GM19468 (cell line): ENCODE data around the gene GABARAPL2.
"Not testable (repeated sequence)": the region's sequence is repeated elsewhere in the genome, so short reads cannot be mapped to it uniquely, and the experiment has no call there.

Experiments used
- ATAC-seq: cut with Tn5 transposase; IDR thresholded peaks from one replicate; pipeline ENCODE4 v1.9.1; 2021; ENCODE audit warnings: mild to moderate bottlenecking, moderate library complexity, moderate number of reproducible peaks; ENCODE audit not compliant: unreplicated experiment; ENCODE audit errors: extremely low read depth

The GABARAPL2 gene

GRCh38 chr16:75566040-75566757 lies at the start of gene GABARAPL2:
TSS of gene GABARAPL2 (plus strand) at chr16:75566379. CDS start at chr16:75566487, 108 bp downstream.
- ATAC-seq, result peak; percentile 66

- no peak for ATAC-seq
Measured at GRCh38 chr16:75519175-75519574, 47.0 kb upstream of the GABARAPL2 start.

- ATAC-seq, result no peak
Measured at GRCh38 chr16:75526032-75526790, 40.0 kb upstream of the GABARAPL2 start.

DNA sequence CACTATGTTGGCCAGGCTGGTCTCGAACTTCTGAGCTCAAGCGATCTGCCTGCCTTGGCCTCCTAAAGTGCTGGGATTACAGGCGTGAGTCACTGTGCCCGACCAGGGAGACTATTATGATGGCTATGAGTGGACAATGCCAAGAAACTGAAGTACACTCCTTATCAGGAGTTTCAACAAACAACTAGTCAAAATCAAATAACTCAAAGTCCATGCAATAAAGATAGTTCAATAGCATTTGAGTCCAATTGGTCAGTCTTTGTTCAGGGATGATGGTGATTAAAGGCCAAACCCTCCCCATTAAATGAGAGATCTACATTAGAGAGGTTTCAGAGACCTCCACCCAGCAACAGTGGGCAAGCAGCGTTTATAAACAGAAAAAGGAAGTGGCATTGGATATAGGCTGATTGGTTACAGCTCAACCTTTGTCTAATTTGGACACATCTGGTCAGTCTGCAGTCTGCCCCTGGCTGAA lies 38.3 kb upstream of the GABARAPL2 start:
- ATAC-seq, result no peak

- no peak for ATAC-seq
Measured at GRCh38 chr16:75529056-75529905, 36.9 kb upstream of the GABARAPL2 start.

DNA sequence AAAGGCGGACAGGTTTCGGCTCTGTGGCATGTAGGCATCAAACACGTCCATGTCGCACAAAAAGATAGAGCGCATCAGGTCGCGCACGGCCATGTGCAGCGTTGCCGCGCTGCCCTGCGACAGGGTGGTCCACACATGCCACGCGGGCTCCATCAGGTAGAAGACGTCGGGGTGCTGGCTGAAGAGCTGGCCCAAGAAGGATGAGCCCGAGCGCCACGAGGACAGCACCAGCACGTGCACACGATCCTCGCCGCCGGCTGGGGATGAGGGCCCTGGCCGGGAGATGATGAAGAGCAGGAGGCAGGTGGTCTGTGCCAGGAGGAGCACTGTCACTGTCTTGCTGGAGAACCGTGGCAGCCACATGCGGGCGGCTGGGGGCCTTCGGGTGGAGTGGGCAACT lies 36.2 kb upstream of the GABARAPL2 start:
- ATAC-seq, result no peak

DNA sequence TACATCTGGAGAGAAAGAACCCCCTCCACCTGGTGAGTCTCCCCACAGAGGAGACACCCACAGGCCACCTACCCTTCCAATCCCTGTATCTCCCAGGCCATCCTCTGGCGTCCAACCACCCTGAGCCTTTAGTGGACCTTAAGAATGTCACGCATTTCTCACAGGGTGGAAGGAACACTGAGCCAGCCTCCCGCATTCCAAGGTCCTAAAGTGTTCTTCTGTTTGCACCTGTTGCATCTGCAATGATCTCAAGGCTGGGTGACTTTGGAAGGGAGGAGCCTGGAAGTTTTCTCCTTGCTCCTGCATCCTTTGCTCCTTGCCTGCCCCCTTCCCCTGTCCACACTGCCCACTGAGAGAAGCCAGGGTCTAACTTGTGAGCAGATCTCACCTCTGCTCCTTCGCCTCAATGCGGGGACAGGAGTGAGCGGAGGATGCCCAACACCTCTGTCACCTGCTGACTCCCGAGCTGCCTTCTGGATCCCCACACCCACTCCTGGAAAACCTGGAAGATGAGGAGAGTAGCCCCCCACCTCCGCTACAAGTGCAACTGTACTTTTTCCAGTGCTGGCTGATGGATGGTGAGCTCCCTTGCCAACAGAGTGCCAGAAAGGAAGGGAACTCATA lies 33.9 kb upstream of the GABARAPL2 start:
- ATAC-seq, result no peak

DNA sequence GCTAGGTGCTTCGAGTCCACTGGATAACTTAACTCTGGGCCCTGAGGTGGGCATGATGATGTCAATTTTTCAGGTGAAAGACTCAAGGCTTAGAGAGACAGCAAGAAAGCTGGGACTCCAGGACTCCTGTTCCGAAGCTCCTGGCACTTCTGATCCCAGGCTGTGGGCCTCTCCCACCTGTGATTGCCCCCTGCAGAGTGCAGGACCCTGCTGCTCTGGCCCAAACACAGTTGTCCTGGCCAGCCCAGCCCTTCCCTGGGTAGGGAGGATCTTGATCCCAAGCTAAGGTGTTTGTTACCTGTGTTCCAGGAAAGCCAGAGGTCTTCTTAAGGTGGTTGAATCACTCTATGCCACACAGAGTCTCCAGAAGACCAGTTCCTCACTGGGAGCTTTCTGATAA lies 33.4 kb upstream of the GABARAPL2 start:
- ATAC-seq, result no peak

DNA sequence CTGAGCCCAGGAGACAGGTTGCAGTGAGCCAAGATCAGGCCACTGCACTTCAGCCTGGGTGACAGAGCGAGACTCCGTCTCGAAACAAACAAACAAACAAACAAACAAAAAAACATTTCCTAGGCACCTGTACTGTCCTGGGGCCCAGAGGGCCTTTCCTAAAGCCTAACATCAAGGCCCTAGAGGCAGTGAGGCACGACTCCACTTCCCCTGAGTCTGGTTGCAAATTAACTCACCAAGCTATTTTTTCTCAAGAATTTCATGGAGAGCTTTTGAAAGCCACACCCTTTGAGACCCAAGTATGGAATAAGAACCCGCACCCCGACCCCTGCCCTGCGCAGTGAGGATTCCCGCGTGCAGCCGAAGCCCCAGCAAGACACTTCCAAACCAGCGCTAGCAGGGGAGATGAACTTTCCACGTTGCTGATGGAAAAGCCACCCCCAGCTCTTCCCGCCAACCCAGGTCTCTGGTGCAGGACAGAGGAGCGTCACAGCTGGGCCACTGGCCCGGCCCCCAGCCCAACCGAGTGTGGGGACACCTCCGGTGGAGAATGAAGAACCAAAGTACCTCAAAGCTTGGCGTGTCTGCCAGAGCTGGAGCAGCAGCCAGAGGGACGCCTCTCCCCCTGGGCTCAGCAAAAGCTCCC lies 31.5 kb upstream of the GABARAPL2 start:
- ATAC-seq, result no peak

- ATAC-seq, result no peak
Measured at GRCh38 chr16:75535211-75535843, 30.9 kb upstream of the GABARAPL2 start.

DNA sequence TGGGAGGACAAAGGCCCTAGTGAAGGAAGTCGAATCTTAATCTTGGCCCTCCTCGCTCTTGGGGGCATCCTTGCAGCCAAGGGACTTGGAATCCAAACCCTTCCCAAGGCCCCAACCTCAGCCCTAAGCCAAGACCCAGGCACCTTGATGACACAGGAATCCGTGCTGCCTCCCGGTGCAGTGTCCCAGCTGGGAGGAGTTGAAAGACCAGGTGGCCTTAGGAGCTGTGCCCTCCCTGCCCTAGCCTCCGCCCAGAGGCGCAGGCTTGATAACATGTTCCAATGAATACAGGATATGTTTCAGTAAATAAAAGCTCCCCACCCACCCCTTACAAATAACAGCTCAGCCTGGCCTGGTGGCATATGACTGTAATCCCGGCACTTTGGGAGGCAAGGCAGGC lies 30.3 kb upstream of the GABARAPL2 start, which contains the start of gene CHST5:
Gene CHST5, minus strand, starts transcription at position 208 of the 400 bp plus-strand sequence. CDS start 5,724 bp downstream, outside the sequence.
- ATAC-seq, result no peak

DNA sequence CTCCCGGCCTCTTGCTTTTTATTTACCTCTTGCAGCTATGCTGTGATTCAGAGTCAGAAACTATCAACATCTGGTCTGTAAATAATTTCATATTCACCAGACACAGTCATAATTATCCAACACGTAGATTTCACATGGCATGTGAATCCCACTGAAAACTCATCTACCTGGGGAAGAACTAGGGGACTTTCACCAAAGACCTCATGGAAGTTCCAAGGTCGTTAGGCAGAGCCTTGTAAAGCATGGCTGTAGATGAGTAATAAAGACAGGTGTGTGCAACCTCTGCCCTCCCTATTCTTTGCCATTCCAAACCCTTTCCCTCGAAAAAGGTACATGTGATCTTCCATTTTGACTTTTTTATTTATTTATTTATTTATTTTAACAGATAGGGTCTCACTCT lies 28.4 kb upstream of the GABARAPL2 start:
- no peak for ATAC-seq

GRCh38 chr16:75538882-75539565 lies 27.2 kb upstream of the GABARAPL2 start:
- not testable (repeated sequence) for ATAC-seq

DNA sequence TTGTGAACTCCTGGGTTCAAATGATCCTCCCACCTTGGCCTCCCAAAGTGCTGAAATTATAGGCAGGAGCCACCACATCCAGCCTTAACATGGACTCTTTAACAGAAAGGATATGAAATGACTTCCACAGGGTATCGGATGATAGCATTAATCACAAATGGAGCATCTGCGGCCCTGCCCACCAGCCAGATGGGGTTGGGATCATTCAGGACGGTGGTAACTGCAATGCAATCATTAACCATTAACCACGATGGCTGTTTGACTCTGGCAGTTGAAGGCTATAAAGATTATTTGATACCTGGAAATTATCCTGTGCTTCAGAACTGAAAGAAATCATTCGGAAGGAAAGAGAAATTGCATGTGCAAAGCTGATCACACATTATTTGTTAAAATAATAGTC lies 24.9 kb upstream of the GABARAPL2 start:
- ATAC-seq, result no peak

DNA sequence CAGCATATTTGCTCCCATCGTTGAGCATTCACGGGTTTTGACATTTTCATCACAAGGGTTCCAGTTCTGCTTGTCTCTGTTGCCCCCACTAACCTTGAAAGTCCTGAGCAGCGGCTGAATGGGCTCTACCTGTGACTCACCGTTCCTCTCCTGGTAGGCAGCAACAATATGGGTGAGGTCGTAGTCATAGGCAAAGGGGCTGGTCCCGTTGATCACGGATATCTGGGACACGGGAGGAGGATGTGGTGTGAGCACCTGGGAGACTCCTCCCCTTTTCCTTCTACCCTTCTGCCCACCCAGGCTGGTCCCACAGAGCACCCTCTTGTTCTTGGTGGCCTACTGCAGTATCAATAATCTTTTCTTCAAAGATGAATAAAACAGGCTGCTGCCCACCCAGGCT lies 23.7 kb upstream of the GABARAPL2 start:
- ATAC-seq, result not testable (repeated sequence)

DNA sequence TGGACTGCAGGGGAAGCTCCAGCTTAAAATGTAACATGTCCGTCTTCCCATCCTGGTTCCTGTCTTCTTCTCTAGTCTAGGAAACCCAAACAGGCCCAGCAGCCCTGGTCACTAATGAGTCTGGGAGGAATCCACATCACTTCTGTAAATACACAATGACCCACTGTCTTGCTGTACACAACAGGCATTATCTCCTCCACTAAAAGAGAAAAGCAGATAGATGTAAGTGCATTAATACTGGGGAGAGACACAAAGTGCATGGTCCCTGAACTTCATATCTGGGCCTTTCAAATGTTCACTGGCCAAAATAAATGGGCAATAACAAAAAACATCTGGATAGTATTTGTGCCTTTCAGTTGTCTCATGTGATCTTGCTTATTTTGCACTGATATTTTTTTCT lies 20.3 kb upstream of the GABARAPL2 start:
- not testable (repeated sequence) for ATAC-seq

DNA sequence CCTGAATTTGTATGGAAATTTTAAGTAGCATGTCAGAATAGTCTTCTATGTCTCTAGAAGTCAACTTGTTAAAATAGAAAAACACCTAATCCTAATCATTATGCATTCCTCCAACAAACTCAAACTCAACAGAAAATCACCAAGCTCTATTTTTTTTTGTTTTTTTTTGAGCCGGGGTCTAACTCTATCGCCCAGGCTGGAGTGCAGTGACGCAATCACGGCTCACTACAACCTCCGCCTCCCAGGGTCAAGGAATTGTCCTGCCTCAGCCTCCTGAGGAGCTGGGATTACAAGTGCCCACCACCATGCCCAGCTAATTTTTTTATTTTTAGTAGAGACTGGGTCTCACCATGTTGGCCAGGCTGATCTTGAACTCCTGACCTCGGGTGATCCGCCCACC lies 19.9 kb upstream of the GABARAPL2 start:
- no peak for ATAC-seq

GRCh38 chr16:75548456-75548855 lies 17.7 kb upstream of the GABARAPL2 start:
- ATAC-seq, result not testable (repeated sequence)
